ENCODE data around the gene TMEM129. TPM values are rescaled to one million over a fixed set of nuclear protein-coding genes. Genes with fewer than 3 reads are reported as not detected.
A peak's percentile ranks its signal among the peaks of the same experiment; 100 is the strongest.

Gene TMEM129
- total RNA-seq, 2 donors from 2014 or later = 12.7 to 14.9 TPM

- Mint-ChIP-seq H3K27ac (peak overlapping the region; percentile 36 to 72), H3K36me3 (peaks cover 35 to 38% of the 10 kb centered on the region in 2 donors), H3K9me3 (no peaks in the 10 kb centered on the region)
- DNase-seq (ENCODE audit: low spot score in 2 of 2) = no peak
- ATAC-seq = no peak
Measured at GRCh38 chr4:1718095-1718850, 2.9 kb downstream of the TMEM129 start.

- ATAC-seq (no peak), DNase-seq (ENCODE audit: low spot score in 2 of 2) (peak in 1 of 2 donors; percentile 52)
- no peaks in the 10 kb centered on the region for H3K9me3 Mint-ChIP-seq
- peaks cover 32 to 36% of the 10 kb centered on the region in 2 donors for H3K36me3 Mint-ChIP-seq
- H3K27ac Mint-ChIP-seq = peak overlapping the region in 1 of 2 donors; percentile 36
Measured at GRCh38 chr4:1717129-1718094, 3.7 kb downstream of the TMEM129 start.

- Mint-ChIP-seq H3K27ac (peak overlapping the region; percentile 41 to 79), H3K9me3 (no peaks in the 10 kb centered on the region), H3K36me3 (peaks cover 29 to 32% of the 10 kb centered on the region in 2 donors)
- ATAC-seq = no peak
- no peak for DNase-seq (ENCODE audit: low spot score in 2 of 2)
Measured at GRCh38 chr4:1716065-1716945, 4.8 kb downstream of the TMEM129 start.

GRCh38 chr4:1715002-1715758 lies 5.9 kb downstream of the TMEM129 start:
- Mint-ChIP-seq H3K27ac (peak overlapping the region; percentile 74 to 86), H3K36me3 (peaks cover 38 to 44% of the 10 kb centered on the region in 2 donors), H3K9me3 (no peaks in the 10 kb centered on the region)
- peak in 1 of 2 donors; percentile 52 for DNase-seq (ENCODE audit: low spot score in 2 of 2)
- ATAC-seq = no peak

- peak overlapping the region; percentile 86 to 92 for H3K27ac Mint-ChIP-seq
- H3K36me3 Mint-ChIP-seq = peaks cover 46 to 50% of the 10 kb centered on the region in 2 donors
- no peaks in the 10 kb centered on the region for H3K9me3 Mint-ChIP-seq
- ATAC-seq (no peak), DNase-seq (ENCODE audit: low spot score in 2 of 2) (no peak)
Measured at GRCh38 chr4:1714303-1715001, 6.7 kb downstream of the TMEM129 start.

- peak; percentile 12 to 42 for ATAC-seq
- H3K36me3 Mint-ChIP-seq = peaks cover 50% of the 10 kb centered on the region in 2 donors
- DNase-seq (ENCODE audit: low spot score in 2 of 2) = no peak
- no peaks in the 10 kb centered on the region for H3K9me3 Mint-ChIP-seq
- H3K27ac Mint-ChIP-seq = peak overlapping the region; percentile 92 to 99
Measured at GRCh38 chr4:1713003-1713851, 7.9 kb downstream of the TMEM129 start.

GRCh38 chr4:1712216-1713002 lies 8.7 kb downstream of the TMEM129 start, which contains the start of gene SLBP:
Gene SLBP (minus strand): TSS chr4:1712319. CDS start chr4:1712188, 131 bp downstream.
- Mint-ChIP-seq H3K27ac (peak within 1 kb of the TSS; percentile 92 to 99), H3K36me3 (peaks cover 50 to 52% of the 10 kb centered on the region in 2 donors), H3K9me3 (no peaks in the 10 kb centered on the region)
- peak; percentile 99 for DNase-seq (ENCODE audit: low spot score in 2 of 2)
- peak; percentile 91 to 92 for ATAC-seq

GRCh38 chr4:1711571-1712215 lies 9.4 kb downstream of the TMEM129 start:
- H3K27ac Mint-ChIP-seq = peak overlapping the region; percentile 90 to 98
- ATAC-seq (peak; percentile 2 to 19), DNase-seq (ENCODE audit: low spot score in 2 of 2) (peak; percentile 45 to 67)
- H3K36me3 Mint-ChIP-seq = peaks cover 50 to 52% of the 10 kb centered on the region in 2 donors
- H3K9me3 Mint-ChIP-seq = no peaks in the 10 kb centered on the region

GRCh38 chr4:1711055-1711570 lies 10.0 kb downstream of the TMEM129 start:
- DNase-seq (ENCODE audit: low spot score in 2 of 2) (peak in 1 of 2 donors; percentile 57), ATAC-seq (no peak)
- H3K36me3 Mint-ChIP-seq = peaks cover 50 to 52% of the 10 kb centered on the region in 2 donors
- peak overlapping the region; percentile 90 to 98 for H3K27ac Mint-ChIP-seq
- no peaks in the 10 kb centered on the region for H3K9me3 Mint-ChIP-seq

- H3K36me3 Mint-ChIP-seq = peaks cover 32 to 51% of the 10 kb centered on the region in 2 donors
Measured at GRCh38 chr4:1708581-1708980, 12.5 kb downstream of the TMEM129 start.

GRCh38 chr4:1706358-1706757 lies 14.8 kb downstream of the TMEM129 start:
- no peak for ATAC-seq
- H3K36me3 Mint-ChIP-seq = peaks cover 24 to 38% of the 10 kb centered on the region in 2 donors
- H3K27ac Mint-ChIP-seq = peak overlapping the region in 1 of 2 donors; percentile 65
- no peaks in the 10 kb centered on the region for H3K9me3 Mint-ChIP-seq
- DNase-seq (ENCODE audit: low spot score in 2 of 2) = peak in 1 of 2 donors; percentile 25

More at GRCh38 chr4:1708581-1708980, 12.5 kb downstream of the TMEM129 start:
- DNase-seq (ENCODE audit: low spot score in 2 of 2) (no peak), ATAC-seq (no peak)
- peak overlapping the region in 1 of 2 donors; percentile 37 for H3K27ac Mint-ChIP-seq
- H3K9me3 Mint-ChIP-seq = no peaks in the 10 kb centered on the region

GRCh38 chr4:1705732-1706131 lies 15.4 kb downstream of the TMEM129 start:
- H3K9me3 Mint-ChIP-seq = no peaks in the 10 kb centered on the region
- ATAC-seq (no peak), DNase-seq (ENCODE audit: low spot score in 2 of 2) (no peak)
- peaks cover 18 to 32% of the 10 kb centered on the region in 2 donors for H3K36me3 Mint-ChIP-seq
- peak overlapping the region in 1 of 2 donors; percentile 22 for H3K27ac Mint-ChIP-seq

GRCh38 chr4:1703867-1704266 lies 17.3 kb downstream of the TMEM129 start:
- H3K27ac Mint-ChIP-seq = peak overlapping the region; percentile 15 to 31

More at GRCh38 chr4:1703867-1704266, 17.3 kb downstream of the TMEM129 start:
- ATAC-seq (no peak), DNase-seq (ENCODE audit: low spot score in 2 of 2) (no peak)
- Mint-ChIP-seq H3K9me3 (no peaks in the 10 kb centered on the region), H3K36me3 (peaks cover 10 to 25% of the 10 kb centered on the region in 2 donors)

All from activated naive CD4-positive, alpha-beta T cell treated with anti-CD3 and anti-CD28 coated beads, Interleukin-2, amount 50 U/mL, for 72 hours (primary cell).